Epithelial cell of proximal tubule (primary cell): ENCODE measurements around the gene FAM229B. TPM values are rescaled to one million over a fixed set of nuclear protein-coding genes. Genes with fewer than 3 reads are reported as not detected.
A peak's percentile ranks its signal among the peaks of the same experiment; 100 is the strongest.

Experiments used
- DNase-seq: peaks from one replicate; pipeline ENCODE4 v3.0.0-alpha.2; 2011; ENCODE audit warnings: low read depth
- H3K4me3 ChIP-seq: 2 replicates; pipeline ENCODE4 v1.5.1; 2011; ENCODE audit warnings: low read depth, mild to moderate bottlenecking, low read length
- total RNA-seq: library from RNA; depleted of rRNA; stranded (reverse); fragments of >200 nt; gene quantifications from 2 replicates; pipeline ENCODE4 v1.2.3, GENCODE V29; 2015
- TF ChIP-seq, protein P1 (sequence below): conservative IDR thresholded peaks from 2 replicates; pipeline ENCODE4 v1.5.1; 2012; ENCODE audit warnings: low read depth, mild to moderate bottlenecking, low read length

Gene FAM229B, protein sequence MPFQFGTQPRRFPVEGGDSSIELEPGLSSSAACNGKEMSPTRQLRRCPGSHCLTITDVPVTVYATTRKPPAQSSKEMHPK
- total RNA-seq: 3.3 and 11.6 TPM in 2 replicates

DNA sequence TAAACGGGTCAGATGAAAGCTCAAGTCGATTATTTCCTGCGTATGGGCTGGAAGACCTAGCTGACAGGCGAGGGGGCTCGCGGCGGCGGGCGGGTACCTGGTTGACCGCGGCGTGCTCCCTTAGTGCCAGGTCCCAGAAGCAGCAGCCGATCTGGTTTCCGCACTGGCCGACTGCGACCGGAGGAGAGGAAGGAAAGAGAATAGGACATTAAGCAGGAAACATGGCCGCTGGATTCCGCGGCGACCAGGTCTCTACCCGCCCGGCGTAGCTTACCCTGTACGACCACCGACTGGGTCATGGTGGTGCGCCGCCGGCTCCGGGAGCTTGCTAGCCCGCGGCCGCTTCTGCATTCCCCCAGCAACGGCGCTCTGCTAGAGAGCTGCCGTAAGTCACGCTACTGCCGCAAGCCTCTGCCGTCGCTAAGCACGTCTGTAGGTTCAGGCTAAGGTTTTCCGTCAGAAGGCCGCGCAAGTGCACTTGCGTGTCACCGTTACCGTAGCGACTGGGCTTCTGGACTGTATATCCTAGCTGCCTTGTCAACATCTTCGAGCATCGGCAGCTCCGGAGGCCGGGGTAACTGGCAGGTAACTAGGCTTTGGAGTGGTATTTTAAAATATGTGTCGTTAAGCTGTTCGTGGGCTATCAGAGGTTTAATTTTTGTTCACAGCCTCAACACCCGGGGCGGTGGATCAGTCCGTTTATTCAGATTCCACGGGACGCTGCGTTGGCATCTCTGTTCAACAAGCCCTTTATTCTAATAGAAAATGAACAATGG, at the start of gene FAM229B, which contains the start of gene TUBE1:
Gene FAM229B (plus strand): TSS at position 456 of the 776 bp plus-strand sequence. CDS start 11,693 bp downstream, outside the sequence.
Gene TUBE1 (minus strand): TSS at position 347 of the 776 bp plus-strand sequence. CDS start 48 bp downstream, at position 299.
- peak within 1 kb of the TSS; percentile 73 for H3K4me3 ChIP-seq
- DNase-seq: peak; percentile 85
- TF ChIP-seq, protein P1, sequence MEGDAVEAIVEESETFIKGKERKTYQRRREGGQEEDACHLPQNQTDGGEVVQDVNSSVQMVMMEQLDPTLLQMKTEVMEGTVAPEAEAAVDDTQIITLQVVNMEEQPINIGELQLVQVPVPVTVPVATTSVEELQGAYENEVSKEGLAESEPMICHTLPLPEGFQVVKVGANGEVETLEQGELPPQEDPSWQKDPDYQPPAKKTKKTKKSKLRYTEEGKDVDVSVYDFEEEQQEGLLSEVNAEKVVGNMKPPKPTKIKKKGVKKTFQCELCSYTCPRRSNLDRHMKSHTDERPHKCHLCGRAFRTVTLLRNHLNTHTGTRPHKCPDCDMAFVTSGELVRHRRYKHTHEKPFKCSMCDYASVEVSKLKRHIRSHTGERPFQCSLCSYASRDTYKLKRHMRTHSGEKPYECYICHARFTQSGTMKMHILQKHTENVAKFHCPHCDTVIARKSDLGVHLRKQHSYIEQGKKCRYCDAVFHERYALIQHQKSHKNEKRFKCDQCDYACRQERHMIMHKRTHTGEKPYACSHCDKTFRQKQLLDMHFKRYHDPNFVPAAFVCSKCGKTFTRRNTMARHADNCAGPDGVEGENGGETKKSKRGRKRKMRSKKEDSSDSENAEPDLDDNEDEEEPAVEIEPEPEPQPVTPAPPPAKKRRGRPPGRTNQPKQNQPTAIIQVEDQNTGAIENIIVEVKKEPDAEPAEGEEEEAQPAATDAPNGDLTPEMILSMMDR: no peak

DNA sequence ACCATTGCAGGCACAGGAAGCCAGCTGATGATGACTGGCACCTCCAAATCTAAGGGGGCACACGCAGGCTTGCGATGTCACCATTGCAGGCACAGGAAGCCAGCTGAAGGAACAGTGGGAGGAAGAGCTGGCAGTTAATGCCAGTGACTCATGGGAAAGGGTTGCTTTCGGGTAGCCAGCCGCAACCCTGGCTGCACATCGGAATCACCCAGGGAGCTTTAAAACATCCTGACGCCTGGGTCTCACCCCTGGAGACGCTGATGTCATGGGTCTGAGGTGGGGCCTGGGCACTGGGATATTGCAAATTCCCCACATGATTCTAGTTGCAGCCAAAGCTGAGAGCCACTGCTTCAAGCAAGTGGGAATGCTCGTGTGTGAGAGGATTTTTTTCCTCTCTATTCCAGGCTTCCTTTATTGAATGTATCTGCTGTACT, 49.6 kb upstream of the FAM229B start:
- TF ChIP-seq, protein P1: no peak
- H3K4me3 ChIP-seq: no peak overlapping the region

DNA sequence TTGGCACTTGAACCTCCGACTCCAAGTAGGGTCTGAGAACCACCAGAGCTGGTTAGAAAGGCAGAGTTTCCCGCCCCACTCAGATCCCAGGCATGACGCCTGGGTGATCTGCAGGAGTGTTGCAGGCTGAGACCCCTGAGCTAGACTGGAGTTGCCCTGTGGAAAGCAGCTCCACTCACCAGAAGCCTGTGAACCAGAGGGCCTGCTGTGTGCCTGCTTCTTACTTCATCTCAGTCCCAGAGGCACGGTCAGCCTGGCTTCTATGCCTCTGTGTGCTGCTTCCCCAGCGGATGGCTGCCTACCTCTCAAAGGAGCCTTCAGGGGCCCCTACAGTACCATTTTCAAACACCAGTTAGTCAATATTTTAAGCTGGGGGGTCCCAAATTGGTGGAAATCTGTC, 49.1 kb upstream of the FAM229B start:
- H3K4me3 ChIP-seq: no peak overlapping the region
- DNase-seq: no peak
- TF ChIP-seq, protein P1: no peak

More for the DNA sequence above, 49.6 kb upstream of the FAM229B start:
- peak; percentile 83 for DNase-seq

DNA sequence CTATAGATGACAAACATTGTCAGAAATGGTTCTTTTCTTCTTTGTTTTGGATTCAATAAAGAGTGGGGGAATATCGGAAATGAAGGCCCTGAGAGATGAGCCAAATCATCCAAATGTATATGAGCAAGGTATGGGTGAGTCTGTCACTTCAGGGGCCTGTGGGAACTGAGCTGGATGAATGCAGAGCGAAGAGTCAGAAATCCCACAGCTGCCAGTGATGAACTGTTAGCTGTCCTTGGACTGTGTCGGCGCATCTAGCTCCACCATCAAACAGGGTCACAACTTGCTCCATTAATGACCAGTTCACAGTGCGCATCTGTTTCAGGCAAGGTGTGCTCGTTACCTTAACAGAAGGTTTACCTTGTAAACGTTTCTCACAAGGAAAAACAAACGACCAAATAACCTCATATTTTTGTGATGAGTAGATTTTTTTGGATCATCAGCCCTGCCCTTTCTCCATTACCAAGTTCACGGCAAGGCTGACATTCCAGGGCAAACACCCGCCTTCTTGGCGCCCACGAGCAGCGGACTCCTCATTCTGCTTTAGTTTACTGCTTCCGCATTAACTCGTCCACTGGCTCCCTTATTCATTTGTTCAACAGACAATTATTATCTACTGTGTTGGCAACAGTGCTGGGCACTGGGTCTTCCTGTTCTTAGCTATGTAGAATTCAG, 48.5 kb upstream of the FAM229B start:
- no peak for DNase-seq
- H3K4me3 ChIP-seq: no peak overlapping the region
- TF ChIP-seq, protein P1: no peak

DNA sequence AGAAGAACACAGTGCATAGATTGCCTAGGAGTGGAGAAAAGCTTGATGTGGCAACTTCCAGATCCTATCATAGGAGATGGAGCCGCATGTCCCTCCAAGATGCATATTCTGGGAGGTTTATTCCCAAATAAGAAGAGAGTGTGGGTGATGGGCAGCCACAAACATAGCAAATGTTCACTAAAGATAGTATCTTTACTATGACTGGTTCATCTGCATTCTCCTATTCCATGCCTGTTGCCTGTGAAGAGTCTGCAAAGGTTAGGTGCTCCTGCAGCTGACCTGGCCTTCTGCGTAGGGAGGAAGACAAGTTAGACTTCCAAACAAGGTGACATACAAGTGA, 48.0 kb upstream of the FAM229B start:
- no peak for DNase-seq
- H3K4me3 ChIP-seq: no peak overlapping the region
- TF ChIP-seq, protein P1: no peak

DNA sequence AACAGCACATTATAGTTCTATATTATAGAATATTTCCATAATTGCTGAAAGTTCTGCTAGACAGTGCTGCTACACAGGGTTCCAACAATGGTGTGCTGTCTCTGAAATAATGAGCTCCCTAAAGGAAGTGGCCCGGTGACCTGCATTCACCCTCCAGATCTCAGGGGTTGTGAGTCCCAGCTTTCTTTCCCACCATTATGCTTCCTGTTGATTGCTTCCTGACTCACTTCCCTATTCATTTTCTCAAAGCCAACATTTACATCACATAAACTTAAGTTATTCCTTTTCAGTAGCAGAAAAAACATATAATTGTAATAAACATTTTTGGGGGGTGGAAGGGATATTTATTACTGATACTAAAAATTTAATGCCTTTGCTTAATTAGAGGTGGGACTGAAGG, 46.4 kb upstream of the FAM229B start:
- DNase-seq: no peak
- no peak overlapping the region for H3K4me3 ChIP-seq
- TF ChIP-seq, protein P1: no peak
